H1 (cell line): ENCODE results near the gene GALT. TPM values are rescaled to one million over a fixed set of nuclear protein-coding genes. Genes with fewer than 3 reads are reported as not detected.

Experiments
- CTCF ChIA-PET: fragments of 300-600 bp; sonication (Branson Sonifier 250); formaldehyde crosslinking; loops from one replicate; lab custom pipeline; 2021; ENCODE audit not compliant: partially characterized antibody; lab: Charles Lee
- POLR2A ChIA-PET: fragments of 300-600 bp; sonication (Branson Sonifier 250); formaldehyde crosslinking; loops from one replicate; lab custom pipeline; 2021; ENCODE audit warnings: inconsistent platforms; ENCODE audit not compliant: partially characterized antibody; lab: Charles Lee
- DNase-seq, 2 experiments: peaks; one replicate each; pipeline versions ENCODE4 v3.0.0 to v3.0.0-alpha.2; 2010 to 2022; ENCODE audit warnings: low spot score in 2 of 2, low read depth in 1 of 2, mixed read lengths in 1 of 2
- FAIRE-seq: peaks from 2 replicates; lab custom pipeline; 2011; peaks lifted over from hg19 to GRCh38; lab: Jason Lieb, UNC
- H2AFZ ChIP-seq: 2 replicates; pipeline ENCODE4 v1.8.1; 2012; ENCODE audit warnings: low read length, inconsistent platforms
- H2AK5ac ChIP-seq: 2 replicates; pipeline ENCODE4 v1.6.1; 2013; ENCODE audit warnings: low read depth, low read length
- H2BK120ac ChIP-seq: replicated peaks from 2 replicates; pipeline ENCODE3; 2013; ENCODE audit warnings: low read depth, low read length, inconsistent platforms
- H2BK12ac ChIP-seq: 2 replicates; pipeline ENCODE4 v1.6.1; 2013; ENCODE audit warnings: low read depth, low read length
- H2BK15ac ChIP-seq: 2 replicates; pipeline ENCODE4 v1.6.1; 2013; ENCODE audit warnings: low read length
- H2BK20ac ChIP-seq: 2 replicates; pipeline ENCODE4 v1.6.1; 2013; ENCODE audit warnings: low read length
- H2BK5ac ChIP-seq: 2 replicates; pipeline ENCODE4 v1.6.1; 2013; ENCODE audit warnings: low read depth, low read length
- H3K14ac ChIP-seq: 2 replicates; pipeline ENCODE4 v1.6.1; 2013; ENCODE audit warnings: inconsistent platforms; ENCODE audit not compliant: insufficient read length
- H3K18ac ChIP-seq: 2 replicates; pipeline ENCODE4 v1.6.1; 2013; ENCODE audit warnings: low read length; ENCODE audit errors: extremely low read depth
- H3K23ac ChIP-seq: 2 replicates; pipeline ENCODE4 v1.6.1; 2013; ENCODE audit warnings: inconsistent platforms; ENCODE audit not compliant: insufficient read length
- H3K23me2 ChIP-seq: 2 replicates; pipeline ENCODE4 v1.6.1; 2013; ENCODE audit warnings: low read depth, low read length
- H3K27ac ChIP-seq: 2 replicates; pipeline ENCODE4 v1.6.1; 2011; ENCODE audit warnings: low read depth, low read length, inconsistent platforms
- H3K27me3 ChIP-seq, 4 experiments: replicated peaks in 1 of 4; 1 replicate in 1 of 4; 2 replicates in 3 of 4; pipeline versions ENCODE4 v1.6.1 to v1.8.1; 2011 to 2013; ENCODE audit warnings: low read length in 3 of 4, mild to moderate bottlenecking in 3 of 4, inconsistent platforms in 2 of 4, mixed read lengths in 2 of 4, moderate library complexity in 1 of 4; ENCODE audit not compliant: control insufficient read depth in 3 of 4, insufficient read depth in 3 of 4; ENCODE audit errors: extremely low read depth in 1 of 4
- H3K36me3 ChIP-seq, 4 experiments: 2 replicates each; pipeline versions ENCODE4 v1.6.1 to v1.8.1; 2011 to 2013; ENCODE audit warnings: mild to moderate bottlenecking in 4 of 4, low read length in 3 of 4, moderate library complexity in 2 of 4, control low read depth in 1 of 4, inconsistent platforms in 1 of 4; ENCODE audit not compliant: insufficient read depth in 4 of 4, control insufficient read depth in 2 of 4
- H3K4ac ChIP-seq: replicated peaks from 2 replicates; pipeline ENCODE3; 2013; ENCODE audit warnings: low read length, low read depth, mixed read lengths, inconsistent platforms; ENCODE audit not compliant: insufficient read length
- H3K4me1 ChIP-seq, 4 experiments: replicated peaks in 1 of 4; 1 replicate in 1 of 4; 2 replicates in 3 of 4; pipeline versions ENCODE4 v1.6.1 to v1.8.1; 2011 to 2013; ENCODE audit warnings: low read length in 3 of 4, inconsistent platforms in 2 of 4, mixed read lengths in 1 of 4; ENCODE audit not compliant: insufficient read depth in 4 of 4, control insufficient read depth in 3 of 4
- H3K4me2 ChIP-seq, 2 experiments: 2 replicates each; pipeline versions ENCODE4 v1.6.1 to v1.8.1; 2011 to 2013; ENCODE audit warnings: low read depth in 2 of 2, low read length in 2 of 2, control low read depth in 1 of 2, inconsistent platforms in 1 of 2, mild to moderate bottlenecking in 1 of 2; ENCODE audit not compliant: insufficient read depth in 1 of 2
- H3K4me3 ChIP-seq, 4 experiments: fragments of 200-600, 300-600 bp in 1 of 4; sonication (generic), shearing (Covaris generic), sonication (Bioruptor Twin) in 1 of 4; 2 replicates each; pipeline versions ENCODE4 v1.5.1 to v1.8.1; 2011 to 2016; ENCODE audit warnings: low read length in 4 of 4, low read depth in 3 of 4, control low read depth in 2 of 4, inconsistent platforms in 2 of 4, mild to moderate bottlenecking in 2 of 4, mixed read lengths in 1 of 4, moderate library complexity in 1 of 4; ENCODE audit not compliant: insufficient read depth in 2 of 4; ENCODE audit errors: extremely low read depth in 1 of 4
- H3K56ac ChIP-seq: replicated peaks from 2 replicates; pipeline ENCODE3; 2013; ENCODE audit warnings: low read depth, mild to moderate bottlenecking, mixed read lengths, low read length, inconsistent platforms; ENCODE audit not compliant: insufficient read length
- H3K79me1 ChIP-seq: 2 replicates; pipeline ENCODE4 v1.6.1; 2013; ENCODE audit warnings: low read depth, low read length, control low read depth
- H3K79me2 ChIP-seq, 2 experiments: 2 replicates each; pipeline versions ENCODE4 v1.6.1 to v1.8.1; 2012 to 2013; ENCODE audit warnings: low read length in 2 of 2, mild to moderate bottlenecking in 2 of 2, inconsistent platforms in 1 of 2; ENCODE audit not compliant: insufficient read depth in 2 of 2, control insufficient read depth in 1 of 2
- H3K9ac ChIP-seq, 4 experiments: replicated peaks in 1 of 4; 1 replicate in 1 of 4; 2 replicates in 3 of 4; pipeline versions ENCODE4 v1.6.1 to v1.8.1; 2011 to 2013; ENCODE audit warnings: low read depth in 3 of 4, low read length in 3 of 4, control low read depth in 2 of 4, mild to moderate bottlenecking in 2 of 4, moderate library complexity in 2 of 4, inconsistent platforms in 1 of 4; ENCODE audit errors: extremely low read depth in 1 of 4
- H3K9me3 ChIP-seq, 2 experiments: 2 replicates each; pipeline versions ENCODE4 v1.6.1 to v1.8.1; 2012 to 2013; ENCODE audit warnings: mild to moderate bottlenecking in 2 of 2, moderate library complexity in 2 of 2, control low read depth in 1 of 2, inconsistent platforms in 1 of 2, low read depth in 1 of 2, low read length in 1 of 2, mixed read lengths in 1 of 2; ENCODE audit not compliant: insufficient read depth in 2 of 2
- H4K20me1 ChIP-seq, 2 experiments: replicated peaks in 1 of 2; 2 replicates each; pipeline versions ENCODE3 to v1.8.1; 2011 to 2013; ENCODE audit warnings: inconsistent platforms in 2 of 2, low read length in 2 of 2, mild to moderate bottlenecking in 1 of 2; ENCODE audit not compliant: insufficient read depth in 2 of 2, control insufficient read depth in 1 of 2
- H4K5ac ChIP-seq: 2 replicates; pipeline ENCODE4 v1.6.1; 2013; ENCODE audit warnings: low read length, low read depth, mixed read lengths, inconsistent platforms; ENCODE audit not compliant: insufficient read length
- H4K8ac ChIP-seq: 2 replicates; pipeline ENCODE4 v1.8.0; 2013; ENCODE audit warnings: mild to moderate bottlenecking, moderate library complexity, low read length, inconsistent platforms; ENCODE audit not compliant: insufficient read depth; ENCODE audit errors: extremely low read depth
- H4K91ac ChIP-seq: replicated peaks from 2 replicates; pipeline ENCODE3; 2013; ENCODE audit warnings: low read length, mixed read lengths, inconsistent platforms; ENCODE audit not compliant: insufficient read length
- POLR2AphosphoS5 ChIP-seq: IDR thresholded peaks from 2 replicates; pipeline ENCODE4 v1.6.1; 2011; ENCODE audit warnings: low read depth, low read length
- WGBS, 2 experiments: shearing (Covaris generic) in 1 of 2; methylation state at CpG; one replicate each; pipeline versions ENCODE4 v1.1.6 to v1.1.7; 2013 to 2015; ENCODE audit warnings: low lambda C conversion rate in 2 of 2, mixed read lengths in 2 of 2, inconsistent platforms in 1 of 2, low coverage in 1 of 2, missing lambda C conversion rate in 1 of 2; ENCODE audit not compliant: insufficient replicate concordance in 2 of 2, insufficient coverage in 1 of 2, insufficient read length in 1 of 2; ENCODE audit errors: extremely low coverage in 1 of 2, missing lambda C conversion rate in 1 of 2; 5-methylcytosine and 5-hydroxymethylcytosine counted together
- polyA plus RNA-seq, 7 experiments: library from polyadenylated mRNA; depleted of rRNA in 3 of 7; stranded (reverse) in 5 of 7; unstranded in 2 of 7; fragments of >200 nt in 5 of 7; fragments of 200-250 nt in 2 of 7; gene quantifications; 1 replicate in 5 of 7; 2 replicates in 1 of 7; 4 replicates in 1 of 7; pipeline versions ENCODE4 v1.2.1 to v1.2.3, GENCODE V29; 2011 to 2013; ENCODE audit warnings: missing spikeins in 2 of 7, mixed read lengths in 2 of 7
- total RNA-seq: library from RNA; stranded (reverse); fragmentation: NEBNext Ultra II Directional; extraction: Animal tissue kit (Norgen Biotek cat#: 25700); gene quantifications from 2 replicates; pipeline ENCODE4 v1.2.1, GENCODE V29; 2021

GALT gene
- total and polyA plus RNA-seq, 2 of the 8 experiments (the other 6 are each of a cell fraction or from before 2014, with no cell fraction given), result 21.9 to 50.6 TPM

GRCh38 chr9:34599546-34599945 is 46.9 kb upstream of the GALT start:
- Histone ChIP-seq H3K4me3 (no peak overlapping the region), H2BK12ac (no peak overlapping the region), H3K79me1 (no peaks in the 10 kb centered on the region), H2AFZ (no peak overlapping the region), H3K9ac (no peak overlapping the region), H2BK120ac (no peak overlapping the region), H2BK5ac (no peak overlapping the region), H3K23ac (no peak overlapping the region), H3K27ac (no peak overlapping the region)
- WGBS, 2 experiments, result 80% methylated on average over 1 of the region's 1 CpG; no CpG with 5 or more reads in 1 of the 2 experiments
- POLR2A ChIA-PET, result interaction anchor here (1.1 kb wide), 1 partner anchor 19 kb away, joined by 3 read pairs; no protein-coding TSS in a partner anchor
- DNase-seq (no peak), FAIRE-seq (no peak)
- TF ChIP-seq POLR2AphosphoS5, result no peak
- TF ChIP-seq, all 59 proteins: peak for 0
- Histone ChIP-seq H3K4ac (no peak overlapping the region), H3K9me3 (no peaks in the 10 kb centered on the region), H2AK5ac (no peak overlapping the region), H3K4me1 (peaks cover 0 to 5% (median 2%) of the 10 kb centered on the region in 4 experiments; a peak in 2 of 7 replicates), H4K8ac (no peak overlapping the region), H4K5ac (no peak overlapping the region), H3K56ac (no peak overlapping the region), H3K36me3 (no peaks in the 10 kb centered on the region), H4K91ac (no peak overlapping the region), H2BK15ac (no peak overlapping the region), H3K23me2 (no peaks in the 10 kb centered on the region), H3K27me3 (no peaks in the 10 kb centered on the region; a peak in 3 of 7 replicates), H3K79me2 (no peaks in the 10 kb centered on the region), H3K14ac (no peak overlapping the region), H3K18ac (no peak overlapping the region), H2BK20ac (no peak overlapping the region), H3K4me2 (no peak overlapping the region), H4K20me1 (no peaks in the 10 kb centered on the region)
- CTCF ChIA-PET, result interaction anchor here (0.7 to 11.5 kb wide), 16 partner anchors 11 to 1004 kb away, joined by 3 to 214 read pairs (median 5); partner anchors contain the start of gene CNTFR
